ENCODE data around the gene RASGRP3. TPM values are rescaled to one million over a fixed set of nuclear protein-coding genes. Genes with fewer than 3 reads are reported as not detected.
A peak's percentile ranks its signal among the peaks of the same experiment; 100 is the strongest.

The RASGRP3 gene
- total and polyA plus RNA-seq, 9 of the 15 experiments (the other 6 are each of a cell fraction or from before 2014, with no cell fraction given), result 0.18 to 1.7 (median 1.2) TPM

GRCh38 chr2:33599175-33599942, 122.9 kb downstream of the RASGRP3 start, which contains the start of gene FAM98A (continued):
- TF ChIP-seq, protein P1, sequence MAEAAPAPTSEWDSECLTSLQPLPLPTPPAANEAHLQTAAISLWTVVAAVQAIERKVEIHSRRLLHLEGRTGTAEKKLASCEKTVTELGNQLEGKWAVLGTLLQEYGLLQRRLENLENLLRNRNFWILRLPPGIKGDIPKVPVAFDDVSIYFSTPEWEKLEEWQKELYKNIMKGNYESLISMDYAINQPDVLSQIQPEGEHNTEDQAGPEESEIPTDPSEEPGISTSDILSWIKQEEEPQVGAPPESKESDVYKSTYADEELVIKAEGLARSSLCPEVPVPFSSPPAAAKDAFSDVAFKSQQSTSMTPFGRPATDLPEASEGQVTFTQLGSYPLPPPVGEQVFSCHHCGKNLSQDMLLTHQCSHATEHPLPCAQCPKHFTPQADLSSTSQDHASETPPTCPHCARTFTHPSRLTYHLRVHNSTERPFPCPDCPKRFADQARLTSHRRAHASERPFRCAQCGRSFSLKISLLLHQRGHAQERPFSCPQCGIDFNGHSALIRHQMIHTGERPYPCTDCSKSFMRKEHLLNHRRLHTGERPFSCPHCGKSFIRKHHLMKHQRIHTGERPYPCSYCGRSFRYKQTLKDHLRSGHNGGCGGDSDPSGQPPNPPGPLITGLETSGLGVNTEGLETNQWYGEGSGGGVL (CRISPR knock-in tag; IDR thresholded peaks at IDR 0.05), result no peak
- TF ChIP-seq NFIC (IDR thresholded peaks at IDR 0.05), result 0 out of 2 replicates have a peak, but pooled peaks have one; percentile 43
- TF ChIP-seq STAG1 (CRISPR knock-in tag; IDR thresholded peaks at IDR 0.05; ENCODE audit: borderline replicate concordance), result no peak
- peak in 1 of 2 experiments; percentile 62; a peak in 1 of 3 replicates for TF ChIP-seq CBX3 (IDR thresholded peaks at IDR 0.05; ENCODE audit: borderline replicate concordance in 1 of 2, low read length in 2 of 2)
- no peak for TF ChIP-seq TSHZ1 (CRISPR knock-in tag; IDR thresholded peaks at IDR 0.05)
- TF ChIP-seq SREBF2 (CRISPR knock-in tag; IDR thresholded peaks at IDR 0.05), result no peak
- TF ChIP-seq EP300 (IDR thresholded peaks at IDR 0.05; ENCODE audit: low read length), result no peak
- peak; percentile 48; the same call in 1 of the 2 replicates for TF ChIP-seq RB1 (IDR thresholded peaks at IDR 0.05; ENCODE audit: low read depth)
- peak in 1 of 2 experiments; percentile 85; a peak in 1 of 4 replicates for TF ChIP-seq FOXA3 (CRISPR knock-in tag; conservative IDR thresholded peaks at IDR 0.05 in 1 of 2, IDR thresholded peaks at IDR 0.05 in 1 of 2)
- TF ChIP-seq TGIF2 (CRISPR knock-in tag; IDR thresholded peaks at IDR 0.05), result no peak
- TF ChIP-seq, protein P2, sequence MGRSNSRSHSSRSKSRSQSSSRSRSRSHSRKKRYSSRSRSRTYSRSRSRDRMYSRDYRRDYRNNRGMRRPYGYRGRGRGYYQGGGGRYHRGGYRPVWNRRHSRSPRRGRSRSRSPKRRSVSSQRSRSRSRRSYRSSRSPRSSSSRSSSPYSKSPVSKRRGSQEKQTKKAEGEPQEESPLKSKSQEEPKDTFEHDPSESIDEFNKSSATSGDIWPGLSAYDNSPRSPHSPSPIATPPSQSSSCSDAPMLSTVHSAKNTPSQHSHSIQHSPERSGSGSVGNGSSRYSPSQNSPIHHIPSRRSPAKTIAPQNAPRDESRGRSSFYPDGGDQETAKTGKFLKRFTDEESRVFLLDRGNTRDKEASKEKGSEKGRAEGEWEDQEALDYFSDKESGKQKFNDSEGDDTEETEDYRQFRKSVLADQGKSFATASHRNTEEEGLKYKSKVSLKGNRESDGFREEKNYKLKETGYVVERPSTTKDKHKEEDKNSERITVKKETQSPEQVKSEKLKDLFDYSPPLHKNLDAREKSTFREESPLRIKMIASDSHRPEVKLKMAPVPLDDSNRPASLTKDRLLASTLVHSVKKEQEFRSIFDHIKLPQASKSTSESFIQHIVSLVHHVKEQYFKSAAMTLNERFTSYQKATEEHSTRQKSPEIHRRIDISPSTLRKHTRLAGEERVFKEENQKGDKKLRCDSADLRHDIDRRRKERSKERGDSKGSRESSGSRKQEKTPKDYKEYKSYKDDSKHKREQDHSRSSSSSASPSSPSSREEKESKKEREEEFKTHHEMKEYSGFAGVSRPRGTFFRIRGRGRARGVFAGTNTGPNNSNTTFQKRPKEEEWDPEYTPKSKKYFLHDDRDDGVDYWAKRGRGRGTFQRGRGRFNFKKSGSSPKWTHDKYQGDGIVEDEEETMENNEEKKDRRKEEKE (IDR thresholded peaks at IDR 0.05; ENCODE audit: borderline replicate concordance in 1 of 2, control insufficient read depth in 1 of 2, low read depth in 2 of 2, low read length in 1 of 2), result no peak

All from K562 (cell line).